Limb (tissue), 2 donors: ENCODE measurements around the gene CATSPER1.

Source experiments
- DNase-seq, 2 donors: peaks; one replicate each; pipeline ENCODE4 v3.0.0-alpha.2; 2016; ENCODE audit errors: extremely low spot score in 2 of 2

The CATSPER1 gene

DNA sequence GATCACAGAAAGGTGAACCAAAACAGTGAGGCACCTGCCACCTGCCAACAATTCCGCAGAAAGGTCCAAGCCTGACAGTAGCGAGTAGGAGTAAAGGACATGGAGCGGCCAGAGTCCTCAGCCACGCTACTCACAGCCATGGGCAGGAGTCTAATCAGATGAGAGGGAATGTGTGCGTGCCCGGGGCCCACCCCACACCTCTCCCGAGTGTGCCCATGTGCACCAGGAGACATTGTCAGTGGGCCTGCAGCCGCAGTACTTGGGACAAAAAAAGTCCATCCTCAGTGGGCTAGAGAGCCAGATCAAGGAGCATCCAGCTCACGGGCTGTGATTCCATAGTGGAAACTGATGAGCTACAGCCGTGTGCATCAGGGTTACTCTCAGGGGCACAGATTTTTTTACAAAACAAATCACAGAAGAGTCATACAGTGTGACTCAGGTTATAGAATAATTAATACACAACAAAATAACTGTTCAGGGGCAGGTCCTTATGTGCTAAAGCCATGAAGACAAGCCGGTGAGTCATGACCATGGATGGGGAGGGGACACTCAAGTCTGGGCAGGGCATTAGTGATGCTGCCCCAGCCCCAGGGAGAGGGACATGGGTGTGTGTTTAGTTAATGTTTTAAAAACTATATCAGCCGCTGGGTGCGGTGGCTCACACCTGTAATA, 52.7 kb downstream of the CATSPER1 start:
- no peak for DNase-seq

- no peak for DNase-seq
These were observed 54.2 kb downstream of the CATSPER1 start for GRCh38 chr11:65972116-65972515.

- no peak for DNase-seq
These were observed 57.4 kb downstream of the CATSPER1 start for GRCh38 chr11:65968600-65969482.

- DNase-seq: no peak
These were observed 58.8 kb downstream of the CATSPER1 start for GRCh38 chr11:65967329-65967934.
